DMS153 treated with DMSO at 0.1 percent for 48 hours (cell line): ENCODE data around the gene ZSCAN12.
A peak's percentile ranks its signal among the peaks of the same experiment; 100 is the strongest.
"Not testable (repeated sequence)": the region's sequence is repeated elsewhere in the genome, so short reads cannot be mapped to it uniquely, and the experiment has no call there.

Experiments used
- DNase-seq: peaks from one replicate; lab custom pipeline; 2025; ENCODE audit not compliant: unreplicated experiment; lab: John Stamatoyannopoulos, UW

ZSCAN12 gene

DNA sequence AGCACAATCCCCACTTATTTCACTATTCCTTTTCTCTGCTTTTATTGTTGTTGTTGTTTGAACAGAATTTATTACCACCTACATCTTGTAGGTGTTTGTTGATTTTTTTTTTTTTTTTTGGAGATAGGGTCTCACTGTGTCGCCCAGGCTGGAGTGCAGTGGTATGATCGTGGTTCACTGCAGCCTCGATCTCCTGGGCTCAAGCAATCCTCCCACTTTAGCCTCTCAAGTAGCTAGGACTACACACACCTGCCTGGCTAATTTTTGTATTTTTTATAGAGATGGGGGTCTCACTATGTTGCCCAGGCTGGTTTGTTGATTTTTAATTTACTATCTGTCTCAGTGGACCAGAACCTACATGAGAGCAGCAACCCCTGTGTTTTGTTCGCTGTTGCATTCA lies 3.6 kb downstream of the ZSCAN12 start:
- DNase-seq, result no peak

DNA sequence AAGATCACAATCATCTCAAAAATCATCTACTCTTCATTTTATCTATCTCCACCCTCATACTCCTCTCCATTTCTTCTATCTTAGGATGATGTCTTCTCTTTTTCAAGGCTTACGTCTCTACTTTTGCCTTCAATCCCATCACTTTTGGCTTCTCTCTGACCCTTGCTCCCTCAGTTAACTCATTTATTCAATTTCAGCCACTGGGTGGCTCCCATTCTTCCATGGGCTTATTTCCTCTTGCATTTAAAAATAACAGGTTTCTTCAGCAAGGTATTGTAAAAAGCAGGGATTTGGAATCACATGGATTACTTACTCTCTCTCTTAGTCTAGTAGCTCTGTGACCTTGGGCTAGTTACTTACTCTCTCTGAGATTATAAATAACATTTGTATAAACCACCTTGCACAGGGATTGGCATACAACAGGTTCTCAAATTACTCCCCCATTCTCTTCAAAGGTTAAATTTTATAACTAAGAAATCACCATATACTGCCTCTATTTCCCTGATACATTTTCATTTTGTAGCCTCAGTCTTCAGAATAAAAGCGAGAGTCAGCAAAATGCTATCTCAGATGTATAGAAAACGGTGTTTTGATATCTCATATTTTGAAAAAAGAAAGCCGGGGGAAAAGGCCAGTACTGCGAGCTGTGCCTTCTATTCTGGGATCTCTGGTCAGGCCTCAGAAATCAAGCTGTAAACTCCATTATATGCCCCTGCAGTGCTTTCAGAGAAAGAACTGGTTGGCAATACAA lies 5.5 kb downstream of the ZSCAN12 start:
- DNase-seq, result no peak

DNA sequence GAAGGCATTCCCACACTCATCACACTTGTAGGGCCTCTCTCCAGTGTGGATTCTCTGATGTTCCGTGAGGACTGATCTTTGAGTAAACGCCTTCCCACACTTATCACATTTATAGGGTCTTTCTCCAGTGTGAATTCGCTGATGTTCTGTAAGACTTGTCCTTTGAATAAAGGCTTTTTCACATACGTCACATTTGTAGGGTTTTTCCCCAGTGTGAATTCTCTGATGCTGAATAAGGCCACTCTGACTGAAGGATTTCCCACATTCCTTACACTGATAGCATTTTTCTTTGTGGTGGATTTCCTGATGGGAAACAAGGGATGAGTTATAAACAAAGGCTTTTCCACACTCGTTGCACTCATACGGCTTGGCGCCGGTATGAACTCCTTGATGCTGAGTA lies 8.9 kb downstream of the ZSCAN12 start:
- DNase-seq, result no peak

DNA sequence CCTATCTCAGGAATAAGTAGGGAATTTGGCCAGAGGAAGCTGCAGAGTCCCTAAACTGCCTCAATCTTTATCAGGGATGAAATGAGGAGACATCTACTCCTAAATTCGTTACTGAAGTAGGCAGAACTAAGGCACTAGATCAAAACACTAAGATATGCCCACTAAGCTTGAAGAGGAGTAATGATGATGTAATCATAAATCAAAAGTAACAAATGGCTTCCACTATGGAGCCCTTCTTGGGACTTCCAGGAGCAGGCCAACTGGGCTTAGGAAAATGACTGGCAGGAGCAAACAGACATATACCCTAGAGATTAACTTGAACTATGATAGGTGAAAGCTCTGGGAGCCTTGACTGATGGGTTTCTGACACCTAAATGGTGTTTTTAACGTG lies 15.4 kb downstream of the ZSCAN12 start:
- no peak for DNase-seq

DNA sequence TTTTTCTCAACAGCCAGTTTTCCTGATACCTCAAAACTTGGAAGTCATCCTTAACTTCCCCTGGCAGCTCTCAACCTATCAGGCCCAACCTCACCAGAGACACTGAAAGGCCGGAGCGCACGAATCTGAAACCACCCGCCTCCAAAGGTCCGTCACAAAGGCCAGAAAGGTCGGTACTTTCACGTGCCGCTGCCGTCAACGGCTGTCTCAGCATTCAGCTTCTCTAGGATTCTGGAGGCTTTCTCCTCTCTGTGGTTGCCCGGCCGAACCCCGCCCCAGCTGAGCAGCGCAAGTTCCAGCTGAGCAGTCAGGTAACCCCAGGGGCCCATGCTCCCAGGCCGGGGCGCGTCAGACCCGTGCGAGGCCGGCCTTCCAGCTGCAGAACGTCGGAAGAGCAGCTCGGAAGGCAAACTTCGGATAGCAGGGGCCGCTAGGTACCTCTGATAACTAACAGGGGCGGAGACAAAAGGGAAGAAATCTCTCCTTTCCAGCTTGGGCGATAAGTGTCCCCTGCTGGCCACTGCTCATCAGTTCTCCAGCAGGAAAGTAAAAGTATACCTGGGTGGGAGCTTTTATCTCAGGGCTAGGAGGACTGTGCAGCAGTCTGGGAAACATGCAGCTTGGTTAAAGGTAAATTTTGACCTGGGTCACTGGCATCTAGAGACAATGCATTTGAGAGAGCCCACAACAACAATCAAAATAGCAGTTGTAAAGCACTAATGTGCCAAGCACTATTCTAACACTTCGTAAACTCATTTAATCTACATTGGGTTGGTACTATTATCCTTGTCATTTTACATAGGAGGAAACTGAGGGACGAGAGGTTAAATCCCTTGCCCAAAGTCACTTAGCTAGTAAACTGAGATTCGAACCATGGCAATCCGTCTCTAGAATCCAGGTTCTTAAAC lies 16.1 kb downstream of the ZSCAN12 start:
- DNase-seq, result peak; percentile 83

DNA sequence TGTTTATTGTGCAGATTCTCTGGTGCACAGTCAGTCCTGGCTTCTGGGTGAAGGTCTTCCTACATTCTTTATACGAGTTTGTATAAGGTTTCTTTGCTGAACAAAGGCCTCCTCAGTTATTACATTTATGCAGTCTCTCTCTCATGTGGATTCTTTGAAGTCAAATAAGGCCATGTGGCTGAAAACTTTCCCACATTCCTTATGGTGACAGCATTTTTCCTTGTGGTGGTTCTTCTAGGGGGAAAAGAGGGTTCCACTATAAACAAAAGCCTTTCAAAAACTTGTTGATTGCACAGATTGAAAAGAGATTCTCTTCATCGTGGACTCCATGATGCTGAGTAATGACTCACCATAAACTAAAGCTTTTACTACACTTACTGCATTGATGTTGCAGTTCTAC lies 19.2 kb downstream of the ZSCAN12 start:
- DNase-seq, result no peak

DNA sequence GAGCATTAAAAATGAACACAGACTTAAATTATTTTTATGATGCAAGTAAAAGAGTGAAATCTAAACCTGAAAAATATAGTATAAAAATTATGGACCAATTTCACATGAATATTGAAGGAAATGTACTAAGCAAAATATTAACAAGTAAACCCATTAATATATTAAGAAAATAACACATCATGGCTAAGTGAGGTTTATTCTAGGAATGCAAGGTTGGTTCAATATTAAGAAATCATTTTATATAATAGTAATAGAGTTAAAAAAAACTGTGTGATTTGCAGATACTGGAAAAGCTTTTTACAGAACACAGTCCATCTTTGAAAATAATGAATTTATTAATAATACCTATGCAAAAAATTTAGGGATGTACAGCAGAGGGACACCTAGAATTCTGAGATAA lies 20.9 kb downstream of the ZSCAN12 start:
- DNase-seq, result no peak

DNA sequence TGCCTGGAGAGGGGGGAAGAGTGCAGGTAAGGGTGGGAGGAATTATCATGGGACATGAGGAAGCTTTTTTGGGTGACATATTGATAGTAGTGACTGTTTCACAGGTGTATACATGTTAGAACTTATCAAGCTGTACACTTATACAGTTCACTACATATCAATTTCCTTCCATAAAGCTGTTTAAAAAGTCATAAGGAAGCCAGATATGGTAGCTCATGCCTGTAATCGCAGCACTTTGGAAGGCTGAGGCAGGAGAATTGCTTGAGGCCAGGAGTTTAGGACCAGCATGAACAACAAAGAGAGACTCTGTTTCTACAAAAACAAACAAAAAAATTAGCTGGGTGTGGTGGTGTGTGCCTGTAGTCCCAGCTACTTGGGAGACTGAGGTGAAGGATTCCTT lies 21.7 kb downstream of the ZSCAN12 start:
- DNase-seq, result no peak

DNA sequence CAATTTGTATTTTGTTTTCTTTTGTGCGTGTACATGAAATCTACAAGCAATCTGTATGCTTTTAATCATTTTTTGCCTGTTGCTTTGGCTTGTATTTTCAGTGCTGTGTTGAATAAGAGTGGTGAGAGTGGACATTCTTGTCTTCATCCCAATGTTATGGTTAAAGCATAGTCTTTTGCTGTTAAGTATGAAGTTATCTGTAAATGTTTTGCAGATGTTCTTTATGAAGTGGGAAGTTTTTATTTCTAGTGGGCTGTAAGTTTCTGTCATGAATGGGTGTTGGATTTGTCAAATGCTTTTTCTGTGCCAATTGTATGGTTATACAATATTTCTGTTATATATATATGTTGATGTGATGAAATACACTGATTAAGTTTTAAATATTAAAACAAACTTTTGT lies 25.6 kb downstream of the ZSCAN12 start:
- DNase-seq, result no peak

DNA sequence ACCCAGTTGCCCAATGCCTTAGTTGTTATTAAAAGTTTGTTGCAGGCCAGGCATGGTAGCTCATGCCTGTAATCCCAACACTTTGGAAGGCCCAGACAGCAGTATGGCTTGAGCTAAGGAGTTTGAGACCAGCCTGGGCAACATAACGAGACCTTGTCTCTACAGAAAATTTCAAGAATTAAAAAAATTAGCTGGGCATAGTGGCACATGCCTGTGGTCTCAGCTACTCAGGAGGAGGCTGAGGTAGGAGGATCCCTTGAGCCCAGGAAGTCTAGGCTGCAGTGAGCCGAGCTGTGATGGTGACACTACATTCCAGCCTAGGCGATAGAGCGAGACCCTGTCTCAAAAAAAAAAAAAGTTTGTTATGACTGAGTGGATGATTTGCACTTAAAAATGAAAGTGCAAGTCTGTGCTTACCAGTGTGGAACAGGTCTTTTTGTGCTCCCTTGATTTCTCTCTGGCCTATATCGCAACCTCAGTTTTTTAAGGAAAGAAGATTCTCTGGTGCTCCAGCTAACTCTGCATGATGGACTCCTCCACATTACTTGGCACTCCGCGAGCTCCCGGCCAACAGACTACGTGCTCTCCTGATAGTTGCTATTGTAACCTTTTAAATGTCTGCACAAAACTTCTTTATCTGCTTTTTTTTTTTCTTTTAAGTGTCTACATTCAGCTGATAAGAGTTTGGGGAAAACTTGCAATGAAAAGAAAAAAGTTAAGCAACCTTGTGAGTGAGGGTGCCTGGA lies 27.7 kb downstream of the ZSCAN12 start:
- no peak for DNase-seq

DNA sequence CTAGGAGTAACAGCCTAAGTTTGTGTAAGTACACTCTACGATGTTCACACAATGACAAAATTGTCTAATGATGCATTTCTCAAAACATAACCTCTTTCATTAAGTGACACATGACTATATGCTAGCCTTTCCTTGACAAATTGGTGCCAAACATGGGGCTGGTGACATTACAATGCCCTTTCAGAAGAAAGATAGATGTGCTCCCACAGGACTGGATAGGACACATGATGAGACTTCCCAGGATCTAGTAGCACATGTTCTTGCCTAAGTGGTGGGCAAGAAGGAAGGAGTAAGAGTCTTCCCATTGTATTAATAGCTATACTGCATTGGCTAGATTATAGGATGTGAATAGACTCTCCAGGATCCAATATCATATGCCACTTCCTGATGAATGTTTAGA lies 28.3 kb downstream of the ZSCAN12 start:
- DNase-seq, result no peak

DNA sequence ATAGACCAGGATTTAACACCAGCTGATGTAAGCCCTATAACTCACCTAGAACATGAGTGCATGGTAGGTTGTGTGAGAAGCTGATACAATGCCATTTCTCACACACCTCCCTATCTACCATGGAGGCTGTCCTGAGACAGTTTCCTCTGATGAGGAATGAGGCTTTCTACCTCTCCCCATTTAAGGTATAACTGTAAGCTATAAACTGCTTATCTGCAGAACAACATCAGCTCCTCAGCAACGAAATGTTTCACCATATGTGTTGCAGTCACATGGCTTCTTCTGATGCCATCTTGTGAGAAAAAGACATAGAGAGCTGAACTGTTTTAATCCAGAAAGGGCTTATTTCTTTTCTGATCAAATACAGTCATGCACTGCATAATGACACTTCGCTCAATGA lies 29.1 kb downstream of the ZSCAN12 start:
- DNase-seq, result no peak

DNA sequence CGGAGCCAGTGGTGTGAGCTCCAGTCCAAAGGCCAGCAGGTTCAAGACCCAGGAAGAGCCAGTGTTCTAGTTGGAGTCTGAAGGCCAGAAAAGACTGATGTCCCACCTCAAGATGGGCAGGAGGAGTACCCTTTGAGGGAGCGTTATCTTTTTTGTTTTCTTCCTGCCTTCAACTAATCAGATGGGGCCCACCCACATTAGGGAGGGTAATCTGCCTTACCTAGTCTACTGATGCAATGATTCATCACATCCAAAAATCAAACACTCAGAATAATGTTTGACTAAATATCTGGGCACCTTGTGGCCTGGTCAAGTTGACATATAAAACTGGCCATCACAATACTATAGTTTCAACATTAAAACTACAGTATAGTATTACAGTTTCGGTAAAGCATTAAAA lies 30.1 kb downstream of the ZSCAN12 start:
- DNase-seq, result no peak

DNA sequence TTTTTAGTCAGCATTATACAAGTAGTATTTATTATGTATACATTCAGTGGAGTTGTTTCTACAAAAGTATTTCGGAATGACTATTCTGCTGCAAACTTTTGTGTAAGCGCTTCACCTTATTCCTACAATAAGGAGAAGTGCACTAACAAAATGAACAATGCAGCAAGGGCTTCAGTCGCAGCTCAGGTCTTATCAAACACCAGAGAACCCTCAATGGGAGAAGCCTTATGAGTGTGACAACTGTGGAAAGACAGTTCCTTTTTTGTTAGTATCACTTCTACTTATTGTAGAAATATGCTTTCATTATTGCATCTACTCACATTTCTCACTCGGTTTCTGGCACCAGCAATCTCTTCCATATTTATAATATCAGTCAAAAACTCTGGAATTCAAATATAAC lies 31.0 kb downstream of the ZSCAN12 start:
- DNase-seq, result no peak

DNA sequence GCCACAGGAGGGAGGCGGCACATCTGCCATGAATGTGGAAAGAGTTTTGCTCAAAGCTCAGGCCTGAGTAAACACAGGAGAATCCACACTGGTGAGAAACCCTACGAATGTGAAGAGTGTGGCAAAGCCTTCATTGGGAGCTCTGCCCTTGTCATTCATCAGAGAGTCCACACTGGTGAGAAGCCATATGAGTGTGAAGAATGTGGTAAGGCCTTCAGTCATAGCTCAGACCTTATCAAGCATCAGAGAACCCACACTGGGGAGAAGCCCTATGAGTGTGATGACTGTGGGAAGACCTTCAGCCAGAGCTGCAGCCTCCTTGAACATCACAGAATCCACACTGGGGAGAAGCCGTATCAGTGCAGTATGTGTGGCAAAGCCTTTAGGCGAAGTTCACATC lies 34.0 kb downstream of the ZSCAN12 start:
- DNase-seq, result not testable (repeated sequence)

DNA sequence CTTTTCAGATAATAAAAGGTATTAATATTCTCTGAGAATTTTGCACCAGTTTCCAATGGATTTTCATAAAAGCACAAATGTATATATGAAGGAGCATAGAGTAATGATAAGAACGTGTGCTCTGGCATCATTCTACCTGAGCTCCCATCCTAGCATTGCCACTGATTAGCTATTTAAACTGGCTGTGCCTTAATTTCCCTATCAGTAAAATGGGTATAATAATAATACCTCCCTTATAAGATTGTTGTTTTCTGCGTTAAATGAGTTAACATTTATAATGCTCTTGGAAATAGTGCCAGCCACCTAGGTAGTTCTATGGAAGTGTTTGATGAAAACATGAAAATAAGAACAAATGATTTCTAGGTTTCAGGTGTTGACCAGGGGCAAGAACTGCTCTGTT lies 38.6 kb downstream of the ZSCAN12 start:
- DNase-seq, result no peak

DNA sequence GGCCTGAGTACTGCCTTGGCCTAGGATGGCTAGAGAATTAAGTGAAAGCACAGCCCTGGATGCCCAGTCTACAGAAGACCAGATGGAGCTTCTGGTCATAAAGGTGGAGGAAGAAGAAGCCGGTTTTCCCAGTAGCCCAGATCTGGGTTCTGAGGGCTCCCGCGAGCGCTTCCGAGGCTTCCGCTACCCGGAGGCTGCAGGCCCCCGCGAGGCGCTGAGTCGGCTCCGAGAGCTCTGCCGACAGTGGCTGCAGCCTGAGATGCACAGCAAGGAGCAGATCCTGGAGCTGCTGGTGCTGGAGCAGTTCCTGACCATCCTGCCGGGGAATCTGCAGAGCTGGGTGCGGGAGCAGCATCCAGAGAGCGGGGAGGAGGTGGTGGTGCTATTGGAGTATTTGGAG lies 40.0 kb downstream of the ZSCAN12 start:
- not testable (repeated sequence) for DNase-seq

DNA sequence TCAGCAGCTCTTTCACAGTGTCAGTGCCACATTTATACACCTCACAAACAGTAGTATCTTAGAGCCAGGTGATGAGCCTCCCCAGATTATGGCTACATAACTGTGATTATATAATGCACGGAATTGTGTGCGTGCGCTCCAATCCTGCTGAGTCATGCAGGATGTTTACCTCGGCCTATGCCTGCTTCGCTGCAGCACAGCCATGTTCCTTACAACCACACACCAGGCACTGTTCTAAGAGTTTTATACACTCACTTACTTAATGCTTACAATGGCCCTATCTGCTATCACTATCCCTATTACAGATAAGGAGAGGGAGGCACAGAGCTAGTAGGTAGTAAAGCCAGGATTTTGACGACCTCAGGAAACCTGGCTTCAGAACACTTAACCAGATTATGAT lies 42.5 kb downstream of the ZSCAN12 start:
- no peak for DNase-seq

DNA sequence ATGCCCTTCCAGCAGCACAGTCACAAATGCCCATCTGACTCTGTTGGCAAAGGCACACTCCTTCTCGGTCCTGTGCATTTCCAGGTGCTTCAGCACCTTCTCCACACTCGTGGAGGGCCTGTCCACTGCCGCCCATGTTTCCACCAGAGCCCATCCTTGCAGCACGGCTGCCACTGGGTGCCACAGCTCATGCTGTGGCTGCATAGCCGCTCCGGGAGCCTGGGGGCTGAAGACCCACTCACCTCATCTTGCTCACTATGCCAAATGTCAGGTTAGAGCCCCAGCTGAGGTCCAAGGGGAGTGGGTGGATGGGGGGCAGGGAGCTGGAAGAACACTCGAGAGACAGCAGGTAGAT lies 42.9 kb downstream of the ZSCAN12 start:
- DNase-seq, result no peak

DNA sequence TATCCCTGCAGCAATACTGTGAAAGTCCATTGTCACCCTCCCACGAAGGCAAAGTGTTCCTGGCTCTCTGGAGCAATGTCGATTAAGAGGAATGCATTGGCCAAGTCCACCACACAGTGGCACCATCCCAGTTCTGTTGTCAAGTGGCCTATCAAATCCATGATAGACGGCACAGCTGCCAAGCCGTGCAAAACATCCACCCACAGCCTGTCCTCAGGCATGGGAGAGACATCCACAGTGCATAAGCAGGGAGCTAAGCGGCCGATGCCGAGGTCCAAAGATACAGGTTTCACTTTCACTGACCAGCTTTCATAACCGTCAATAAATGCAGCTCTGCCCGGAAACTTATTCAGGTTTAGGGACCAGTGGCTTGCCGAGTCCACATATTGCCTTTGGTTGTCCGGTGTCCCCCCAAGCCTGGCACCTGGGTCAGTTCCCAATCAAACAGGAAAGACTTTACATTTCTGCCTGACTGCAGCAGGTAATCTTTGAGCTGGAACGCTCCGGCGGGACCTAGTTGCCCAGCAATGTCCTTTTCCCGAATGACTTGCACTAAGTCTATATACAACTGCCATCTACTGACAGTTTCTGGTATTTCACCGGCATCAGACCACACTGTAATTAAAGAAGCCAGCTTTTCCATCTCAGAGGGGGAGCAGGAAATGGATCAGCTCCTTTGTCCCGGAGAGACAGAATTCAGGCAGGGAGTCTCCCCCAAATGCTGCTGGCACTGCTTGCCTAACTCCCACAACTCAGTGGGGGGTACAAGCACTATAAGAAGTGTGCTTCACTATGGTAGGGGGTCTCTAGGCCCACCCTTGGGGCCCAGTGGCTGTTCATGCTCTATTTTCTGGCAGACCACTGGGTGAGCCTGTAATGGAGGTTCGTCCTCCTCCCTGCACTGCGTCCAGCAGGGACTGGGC lies 43.5 kb downstream of the ZSCAN12 start:
- peak; percentile 83 for DNase-seq
